IMR-90 (cell line): ENCODE data around the gene ENOX1. TPM values are rescaled to one million over a fixed set of nuclear protein-coding genes. Genes with fewer than 3 reads are reported as not detected.

ENCODE experiments used
- ATAC-seq: fragments of 200-7000 bp; cut with Tn5 transposase; 2 replicates; pipeline ENCODE4 v1.9.1; 2020; ENCODE audit warnings: low read depth, mild to moderate bottlenecking, moderate library complexity
- BruUV-seq: library from RNA; stranded (reverse); fragments of 400-500 nt; replicated peaks from 2 replicates; lab custom pipeline; 2021; lab: Mats Ljungman, UMichigan
- CTCF ChIA-PET: fragments of 300-600 bp; formaldehyde crosslinking; extraction: SDS; loops from one replicate; lab custom pipeline; 2021; ENCODE audit warnings: antibody characterized with exemption; lab: Yijun Ruan, JAX
- POLR2A ChIA-PET: fragments of 300-600 bp; sonication (Branson Sonifier 250); formaldehyde crosslinking; loops from one replicate; lab custom pipeline; 2022; ENCODE audit warnings: antibody characterized with exemption; ENCODE audit not compliant: unreplicated experiment; lab: Charles Lee
- DNase-seq: peaks from one replicate; pipeline ENCODE4 v3.0.0; 2013
- H2AFZ ChIP-seq: replicated peaks from 2 replicates; pipeline ENCODE3; 2013; ENCODE audit warnings: low read length, mild to moderate bottlenecking; ENCODE audit not compliant: poor library complexity
- H2AK5ac ChIP-seq: 2 replicates; pipeline ENCODE4 v1.6.1; 2013; ENCODE audit warnings: low read depth, low read length, inconsistent platforms
- H2AK9ac ChIP-seq: replicated peaks from 2 replicates; pipeline ENCODE3; 2013; ENCODE audit warnings: mild to moderate bottlenecking, low read depth, low read length, moderate library complexity; ENCODE audit not compliant: poor library complexity
- H2BK120ac ChIP-seq: 2 replicates; pipeline ENCODE4 v1.6.1; 2013; ENCODE audit warnings: low read depth, low read length, inconsistent platforms
- H2BK15ac ChIP-seq: 3 replicates; pipeline ENCODE4 v1.6.1; 2013; ENCODE audit warnings: low read depth, low read length, inconsistent platforms
- H2BK20ac ChIP-seq: 2 replicates; pipeline ENCODE4 v1.6.1; 2013; ENCODE audit warnings: low read depth, mild to moderate bottlenecking, inconsistent platforms, low read length, moderate library complexity
- H2BK5ac ChIP-seq: 2 replicates; pipeline ENCODE4 v1.6.1; 2013; ENCODE audit warnings: mild to moderate bottlenecking, low read depth, low read length, inconsistent platforms; ENCODE audit not compliant: poor library complexity, severe bottlenecking
- H3K14ac ChIP-seq: replicated peaks from 2 replicates; pipeline ENCODE4 v1.6.1; 2013; ENCODE audit warnings: low read depth, low read length, inconsistent platforms
- H3K18ac ChIP-seq: 2 replicates; pipeline ENCODE4 v1.6.1; 2013; ENCODE audit warnings: low read depth, low read length, control low read depth
- H3K23ac ChIP-seq: 2 replicates; pipeline ENCODE4 v1.6.1; 2013; ENCODE audit warnings: low read depth, low read length, inconsistent platforms
- H3K27ac ChIP-seq: 2 replicates; pipeline ENCODE4 v1.5.1; 2013; ENCODE audit warnings: mild to moderate bottlenecking, control low read depth, low read length; ENCODE audit not compliant: insufficient read depth
- H3K27me3 ChIP-seq: 2 replicates; pipeline ENCODE4 v1.6.1; 2013; ENCODE audit warnings: low read length; ENCODE audit not compliant: control insufficient read depth, insufficient read depth
- H3K36me3 ChIP-seq: 2 replicates; pipeline ENCODE4 v1.6.1; 2013; ENCODE audit warnings: low read length, mixed read lengths; ENCODE audit not compliant: control insufficient read depth, insufficient read depth
- H3K4ac ChIP-seq: 2 replicates; pipeline ENCODE4 v1.6.1; 2013; ENCODE audit warnings: low read depth, low read length, inconsistent platforms
- H3K4me1 ChIP-seq: 2 replicates; pipeline ENCODE4 v1.6.1; 2013; ENCODE audit warnings: low read length, mixed read lengths; ENCODE audit not compliant: control insufficient read depth, insufficient read depth
- H3K4me2 ChIP-seq: 2 replicates; pipeline ENCODE4 v1.6.1; 2013; ENCODE audit warnings: low read depth, mild to moderate bottlenecking, control low read depth, low read length, moderate library complexity
- H3K4me3 ChIP-seq: 2 replicates; pipeline ENCODE4 v1.5.1; 2013; ENCODE audit warnings: low read depth, mild to moderate bottlenecking, control low read depth, low read length, moderate library complexity; ENCODE audit not compliant: insufficient read depth
- H3K56ac ChIP-seq: 2 replicates; pipeline ENCODE4 v1.6.1; 2013; ENCODE audit warnings: low read length, inconsistent platforms; ENCODE audit not compliant: insufficient read depth; ENCODE audit errors: extremely low read depth
- H3K79me1 ChIP-seq, 2 experiments: 2 replicates each; pipeline ENCODE4 v1.6.1; 2013; ENCODE audit warnings: low read length in 2 of 2, inconsistent platforms in 1 of 2, low read depth in 1 of 2
- H3K9ac ChIP-seq: 2 replicates; pipeline ENCODE4 v1.6.1; 2013; ENCODE audit warnings: low read depth, low read length, control low read depth
- H3K9me1 ChIP-seq: 2 replicates; pipeline ENCODE4 v1.6.1; 2013; ENCODE audit warnings: low read length, inconsistent platforms; ENCODE audit not compliant: insufficient read depth
- H3K9me3 ChIP-seq: 2 replicates; pipeline ENCODE4 v1.6.1; 2013; ENCODE audit warnings: low read length; ENCODE audit not compliant: control insufficient read depth, insufficient read depth
- H4K20me1 ChIP-seq: 2 replicates; pipeline ENCODE4 v1.6.1; 2013; ENCODE audit warnings: low read length, inconsistent platforms; ENCODE audit not compliant: insufficient read depth
- H4K5ac ChIP-seq: 2 replicates; pipeline ENCODE4 v1.6.1; 2013; ENCODE audit warnings: mild to moderate bottlenecking, low read depth, low read length, control low read depth
- H4K8ac ChIP-seq, 2 experiments: 2 replicates each; pipeline ENCODE4 v1.6.1; 2013; ENCODE audit warnings: low read depth in 2 of 2, low read length in 2 of 2, control low read depth in 1 of 2, inconsistent platforms in 1 of 2
- H4K91ac ChIP-seq: 2 replicates; pipeline ENCODE4 v1.6.1; 2013; ENCODE audit warnings: low read depth, low read length, inconsistent platforms; ENCODE audit not compliant: insufficient read depth
- BHLHE40 ChIP-seq: fragments of 150-350 bp; IDR thresholded peaks from 2 replicates; pipeline ENCODE4 v1.6.1; 2016; ENCODE audit warnings: mild to moderate bottlenecking, low read depth, low read length
- CEBPB ChIP-seq: IDR thresholded peaks from 2 replicates; pipeline ENCODE4 v1.6.1; 2012; ENCODE audit warnings: low read depth, low read length, improper control_type of control experiment
- CHD1 ChIP-seq: IDR thresholded peaks from 2 replicates; pipeline ENCODE4 v1.6.1; 2012; ENCODE audit warnings: low read depth, low read length, improper control_type of control experiment
- FOS ChIP-seq: fragments of 150-350 bp; IDR thresholded peaks from 2 replicates; pipeline ENCODE4 v1.6.1; 2016; ENCODE audit warnings: low read depth, low read length
- MAFK ChIP-seq: IDR thresholded peaks from 2 replicates; pipeline ENCODE4 v1.6.1; 2012; ENCODE audit warnings: low read depth, low read length, improper control_type of control experiment
- MAZ ChIP-seq: IDR thresholded peaks from 2 replicates; pipeline ENCODE4 v1.6.1; 2012; ENCODE audit warnings: low read depth, mild to moderate bottlenecking, low read length, improper control_type of control experiment, moderate library complexity, borderline replicate concordance
- MXI1 ChIP-seq: IDR thresholded peaks from 2 replicates; pipeline ENCODE4 v1.6.1; 2012; ENCODE audit warnings: low read depth, mild to moderate bottlenecking, low read length, moderate library complexity, borderline replicate concordance
- NFE2L2 ChIP-seq: fragments of 150-350 bp; IDR thresholded peaks from 2 replicates; pipeline ENCODE4 v1.6.1; 2016; ENCODE audit warnings: low read depth, mild to moderate bottlenecking, low read length
- POLR2A ChIP-seq: IDR thresholded peaks from 2 replicates; pipeline ENCODE4 v1.6.1; 2012; ENCODE audit warnings: mild to moderate bottlenecking, low read depth, low read length
- RAD21 ChIP-seq: IDR thresholded peaks from 2 replicates; pipeline ENCODE4 v1.6.1; 2012; ENCODE audit warnings: low read length, improper control_type of control experiment
- RCOR1 ChIP-seq: IDR thresholded peaks from 2 replicates; pipeline ENCODE4 v1.6.1; 2012; ENCODE audit warnings: mild to moderate bottlenecking, low read length, improper control_type of control experiment; ENCODE audit not compliant: insufficient replicate concordance
- RFX5 ChIP-seq: IDR thresholded peaks from 2 replicates; pipeline ENCODE4 v1.8.0; 2012; ENCODE audit warnings: low read depth, mild to moderate bottlenecking, low read length, moderate library complexity
- SMC3 ChIP-seq: fragments of 150-350 bp; IDR thresholded peaks from 2 replicates; pipeline ENCODE4 v1.6.1; 2016; ENCODE audit warnings: low read depth, mild to moderate bottlenecking, antibody characterized with exemption, low read length, moderate library complexity
- WGBS, 2 experiments: methylation state at CpG; one replicate each; pipeline versions ENCODE4 v1.1.5 to v1.1.7; 2013; ENCODE audit warnings: missing lambda C conversion rate in 2 of 2; ENCODE audit not compliant: insufficient read length in 1 of 2; ENCODE audit errors: extremely low coverage in 2 of 2; 5-methylcytosine and 5-hydroxymethylcytosine counted together
- dilution Hi-C: fragments of 300-500 bp; cut with HindIII; formaldehyde crosslinking; loops from one replicate; pipeline ENCODE4 v1.14.3; 2018; ENCODE audit warnings: low sequenced_read_pairs; ENCODE audit not compliant: unreplicated experiment
- in situ Hi-C: fragments of 300-500 bp; cut with MboI; formaldehyde crosslinking; loops from 3 replicates; pipeline ENCODE4 v1.14.3; 2019; ENCODE audit warnings: low sequenced_read_pairs, inconsistent platforms, mixed read lengths
- intact Hi-C: fragments of 100-400 bp; cut with micrococcal nuclease; formaldehyde crosslinking; loops from 2 replicates; pipeline ENCODE4 v1.10.0; 2022
- polyA plus RNA-seq, 3 experiments: library from polyadenylated mRNA; depleted of rRNA; stranded (reverse); fragments of >200 nt; gene quantifications; 2 replicates each; pipeline ENCODE4 v1.2.3, GENCODE V29; 2012; ENCODE audit warnings: low replicate concordance in 1 of 3
- total RNA-seq: library from RNA; depleted of rRNA; stranded (reverse); fragments of >200 nt; gene quantifications from 2 replicates; pipeline ENCODE4 v1.2.3, GENCODE V29; 2012
- TF ChIP-seq, protein P1 (sequence below): conservative IDR thresholded peaks from 2 replicates; pipeline ENCODE4 v1.5.1; 2012; ENCODE audit warnings: mild to moderate bottlenecking, low read depth, low read length, improper control_type of control experiment
- TF ChIP-seq, protein P2 (sequence below): fragments of 150-350 bp; IDR thresholded peaks from 2 replicates; pipeline ENCODE4 v1.6.1; 2017; ENCODE audit warnings: mild to moderate bottlenecking, antibody characterized with exemption, low read length, low read depth
- TF ChIP-seq, protein P3 (sequence below): fragments of 150-350 bp; IDR thresholded peaks from 2 replicates; pipeline ENCODE4 v1.6.1; 2016; ENCODE audit warnings: low read depth, mild to moderate bottlenecking, low read length, moderate library complexity, borderline replicate concordance

ENOX1 gene
- total and polyA plus RNA-seq, 2 of the 4 experiments (the other 2 are of a cell fraction) = 0.99 to 1.3 TPM

DNA sequence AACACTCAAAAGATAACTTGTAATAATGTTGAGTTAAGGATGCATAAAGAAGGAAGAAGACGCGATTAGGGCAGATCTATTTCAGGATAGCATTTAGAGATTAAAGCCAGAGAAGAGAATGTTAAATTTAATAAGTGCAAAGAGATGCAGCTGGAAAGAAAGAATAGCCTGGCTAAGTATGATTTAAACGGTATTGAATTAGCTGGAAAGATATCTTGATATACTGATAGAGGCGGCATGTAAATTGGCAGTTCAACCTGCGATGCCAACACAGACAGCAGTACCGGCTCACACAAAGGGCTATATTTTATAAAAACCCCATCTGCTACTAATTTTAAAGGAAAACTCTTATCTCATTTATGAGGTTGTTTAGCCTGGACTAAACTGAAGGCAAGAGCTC is 121.4 kb downstream of the ENOX1 start:
- H2AK5ac ChIP-seq = no peak overlapping the region
- peaks cover 11% of the 10 kb centered on the region for H3K4me1 ChIP-seq
- H3K56ac ChIP-seq = no peak overlapping the region
- no peaks in the 10 kb centered on the region; the same call in 1 of the 2 replicates for H3K27me3 ChIP-seq
- no peak overlapping the region for H3K27ac ChIP-seq
- ATAC-seq (no peak), DNase-seq (no peak)
- in situ Hi-C loops = no loop called here
- WGBS, 2 experiments = 100% methylated on average over 2 of the region's 6 CpGs; no CpG with 5 or more reads in 1 of the 2 experiments
- H2BK120ac ChIP-seq = peak overlapping the region; percentile 95
- no peak overlapping the region for H3K23ac ChIP-seq
- no peaks in the 10 kb centered on the region for H3K9me1 ChIP-seq
- intact Hi-C loops = loop anchor here (5.0 kb wide), 1 partner anchor 998 kb away; no protein-coding TSS in a partner anchor
- POLR2A ChIA-PET = no interaction called here
- H3K18ac ChIP-seq = no peak overlapping the region
- CTCF ChIA-PET = no interaction called here
- H3K4ac ChIP-seq = peak overlapping the region; percentile 88
- peak overlapping the region; percentile 49; the same call in 1 of the 3 replicates for H2BK15ac ChIP-seq
- no peak overlapping the region for H3K14ac ChIP-seq
- H2BK5ac ChIP-seq = peak overlapping the region; percentile 75
- H3K4me2 ChIP-seq = no peak overlapping the region
- no peak for TF ChIP-seq MXI1
- TF ChIP-seq FOS = no peak
- no peak for TF ChIP-seq CHD1
- TF ChIP-seq, protein P1, sequence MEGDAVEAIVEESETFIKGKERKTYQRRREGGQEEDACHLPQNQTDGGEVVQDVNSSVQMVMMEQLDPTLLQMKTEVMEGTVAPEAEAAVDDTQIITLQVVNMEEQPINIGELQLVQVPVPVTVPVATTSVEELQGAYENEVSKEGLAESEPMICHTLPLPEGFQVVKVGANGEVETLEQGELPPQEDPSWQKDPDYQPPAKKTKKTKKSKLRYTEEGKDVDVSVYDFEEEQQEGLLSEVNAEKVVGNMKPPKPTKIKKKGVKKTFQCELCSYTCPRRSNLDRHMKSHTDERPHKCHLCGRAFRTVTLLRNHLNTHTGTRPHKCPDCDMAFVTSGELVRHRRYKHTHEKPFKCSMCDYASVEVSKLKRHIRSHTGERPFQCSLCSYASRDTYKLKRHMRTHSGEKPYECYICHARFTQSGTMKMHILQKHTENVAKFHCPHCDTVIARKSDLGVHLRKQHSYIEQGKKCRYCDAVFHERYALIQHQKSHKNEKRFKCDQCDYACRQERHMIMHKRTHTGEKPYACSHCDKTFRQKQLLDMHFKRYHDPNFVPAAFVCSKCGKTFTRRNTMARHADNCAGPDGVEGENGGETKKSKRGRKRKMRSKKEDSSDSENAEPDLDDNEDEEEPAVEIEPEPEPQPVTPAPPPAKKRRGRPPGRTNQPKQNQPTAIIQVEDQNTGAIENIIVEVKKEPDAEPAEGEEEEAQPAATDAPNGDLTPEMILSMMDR = no peak
- no peak for TF ChIP-seq MAFK
- no peak for TF ChIP-seq RFX5
- TF ChIP-seq RCOR1 = no peak
- no peak for TF ChIP-seq SMC3
- no peak for TF ChIP-seq POLR2A
- TF ChIP-seq, protein P2, sequence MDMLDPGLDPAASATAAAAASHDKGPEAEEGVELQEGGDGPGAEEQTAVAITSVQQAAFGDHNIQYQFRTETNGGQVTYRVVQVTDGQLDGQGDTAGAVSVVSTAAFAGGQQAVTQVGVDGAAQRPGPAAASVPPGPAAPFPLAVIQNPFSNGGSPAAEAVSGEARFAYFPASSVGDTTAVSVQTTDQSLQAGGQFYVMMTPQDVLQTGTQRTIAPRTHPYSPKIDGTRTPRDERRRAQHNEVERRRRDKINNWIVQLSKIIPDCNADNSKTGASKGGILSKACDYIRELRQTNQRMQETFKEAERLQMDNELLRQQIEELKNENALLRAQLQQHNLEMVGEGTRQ = no peak
- TF ChIP-seq RAD21 = no peak
- TF ChIP-seq CEBPB = no peak
- TF ChIP-seq, protein P3, sequence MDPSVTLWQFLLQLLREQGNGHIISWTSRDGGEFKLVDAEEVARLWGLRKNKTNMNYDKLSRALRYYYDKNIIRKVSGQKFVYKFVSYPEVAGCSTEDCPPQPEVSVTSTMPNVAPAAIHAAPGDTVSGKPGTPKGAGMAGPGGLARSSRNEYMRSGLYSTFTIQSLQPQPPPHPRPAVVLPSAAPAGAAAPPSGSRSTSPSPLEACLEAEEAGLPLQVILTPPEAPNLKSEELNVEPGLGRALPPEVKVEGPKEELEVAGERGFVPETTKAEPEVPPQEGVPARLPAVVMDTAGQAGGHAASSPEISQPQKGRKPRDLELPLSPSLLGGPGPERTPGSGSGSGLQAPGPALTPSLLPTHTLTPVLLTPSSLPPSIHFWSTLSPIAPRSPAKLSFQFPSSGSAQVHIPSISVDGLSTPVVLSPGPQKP = no peak
- no peak for TF ChIP-seq BHLHE40
- no peak for TF ChIP-seq NFE2L2
- TF ChIP-seq MAZ = no peak
- no peaks in the 10 kb centered on the region for H4K20me1 ChIP-seq
- H3K36me3 ChIP-seq = no peaks in the 10 kb centered on the region
- H3K79me1 ChIP-seq = no peaks in the 10 kb centered on the region
- no peak overlapping the region for H3K4me3 ChIP-seq
- H4K91ac ChIP-seq = 0 out of 2 replicates have a peak overlapping the region, but pooled peaks have one; percentile 15
- no TSS peak for BruUV-seq
- no peak overlapping the region for H4K5ac ChIP-seq
- no peak overlapping the region for H2AK9ac ChIP-seq
- H2BK20ac ChIP-seq = peak overlapping the region; percentile 52; the same call in 1 of the 2 replicates
- H3K9ac ChIP-seq = no peak overlapping the region
- no peaks in the 10 kb centered on the region for H3K9me3 ChIP-seq
- dilution Hi-C loops = no loop called here
- H4K8ac ChIP-seq = peak overlapping the region; percentile 83 to 88; a peak in 3 of 4 replicates
- H2AFZ ChIP-seq = no peak overlapping the region
